Endothelial cell (in vitro differentiated cells): ENCODE results near the gene PTPN22. TPM values are rescaled to one million over a fixed set of nuclear protein-coding genes. Genes with fewer than 3 reads are reported as not detected.

Experiments
- DNase-seq: peaks from one replicate; pipeline ENCODE4 v3.0.0; 2021; ENCODE audit warnings: low spot score
- H3K27ac Mint-ChIP-seq: one replicate; pipeline ENCODE4 v1.8.0; 2021; ENCODE audit warnings: mixed read lengths, inconsistent platforms; ENCODE audit not compliant: unreplicated experiment
- H3K27me3 Mint-ChIP-seq: one replicate; pipeline ENCODE4 v1.8.0; 2021; ENCODE audit warnings: mild to moderate bottlenecking, moderate library complexity, mixed read lengths, inconsistent platforms; ENCODE audit not compliant: unreplicated experiment
- H3K36me3 Mint-ChIP-seq: one replicate; pipeline ENCODE4 v1.8.0; 2021; ENCODE audit warnings: mild to moderate bottlenecking, low read depth, mixed read lengths, inconsistent platforms; ENCODE audit not compliant: unreplicated experiment
- H3K4me1 Mint-ChIP-seq: one replicate; pipeline ENCODE4 v1.8.0; 2021; ENCODE audit warnings: mild to moderate bottlenecking, mixed read lengths, inconsistent platforms; ENCODE audit not compliant: unreplicated experiment
- H3K4me3 Mint-ChIP-seq: one replicate; pipeline ENCODE4 v1.8.0; 2021; ENCODE audit warnings: mild to moderate bottlenecking, mixed read lengths, inconsistent platforms; ENCODE audit not compliant: unreplicated experiment
- H3K9me3 Mint-ChIP-seq: one replicate; pipeline ENCODE4 v1.8.0; 2021; ENCODE audit warnings: mixed read lengths, inconsistent platforms; ENCODE audit not compliant: unreplicated experiment
- CTCF ChIP-seq: fragments of 200-600 bp; sonication (generic); IDR thresholded peaks from one replicate; pipeline ENCODE4 v1.5.0; 2021; ENCODE audit warnings: antibody characterized with exemption; ENCODE audit not compliant: unreplicated experiment
- total RNA-seq: library from RNA; stranded (reverse); fragmentation: NEBNext Ultra II Directional; extraction: Animal tissue kit (Norgen Biotek cat#: 25700); gene quantifications from one replicate; pipeline ENCODE4 v1.2.1, GENCODE V29; 2021; ENCODE audit not compliant: unreplicated experiment

PTPN22 gene
- total RNA-seq, 1 donor from 2014 or later = 0.87 TPM

GRCh38 chr1:113850127-113850796 is 21.2 kb downstream of the PTPN22 start:
- H3K36me3 Mint-ChIP-seq = no peaks in the 10 kb centered on the region
- H3K27me3 Mint-ChIP-seq = no peaks in the 10 kb centered on the region
- no peaks in the 10 kb centered on the region for H3K9me3 Mint-ChIP-seq
- no peak overlapping the region for H3K27ac Mint-ChIP-seq
- no peaks in the 10 kb centered on the region for H3K4me1 Mint-ChIP-seq
- H3K4me3 Mint-ChIP-seq = no peak overlapping the region
- TF ChIP-seq CTCF = no peak
- no peak for DNase-seq

GRCh38 chr1:113849072-113849471 is 22.4 kb downstream of the PTPN22 start:
- no peak overlapping the region for H3K27ac Mint-ChIP-seq
- no peak for TF ChIP-seq CTCF
- H3K36me3 Mint-ChIP-seq = no peaks in the 10 kb centered on the region
- no peaks in the 10 kb centered on the region for H3K27me3 Mint-ChIP-seq
- H3K4me1 Mint-ChIP-seq = no peaks in the 10 kb centered on the region
- no peak for DNase-seq
- H3K9me3 Mint-ChIP-seq = no peaks in the 10 kb centered on the region
- H3K4me3 Mint-ChIP-seq = no peak overlapping the region

GRCh38 chr1:113846391-113847035 is 25.0 kb downstream of the PTPN22 start:
- Mint-ChIP-seq H3K27ac (no peak overlapping the region), H3K4me3 (no peak overlapping the region), H3K36me3 (no peaks in the 10 kb centered on the region), H3K9me3 (no peaks in the 10 kb centered on the region), H3K27me3 (peaks cover 2% of the 10 kb centered on the region), H3K4me1 (no peaks in the 10 kb centered on the region)
- TF ChIP-seq CTCF = no peak
- no peak for DNase-seq

GRCh38 chr1:113836534-113836933 is 35.0 kb downstream of the PTPN22 start:
- H3K4me1 Mint-ChIP-seq = no peaks in the 10 kb centered on the region
- H3K4me3 Mint-ChIP-seq = no peak overlapping the region
- no peaks in the 10 kb centered on the region for H3K27me3 Mint-ChIP-seq
- TF ChIP-seq CTCF = no peak
- no peaks in the 10 kb centered on the region for H3K9me3 Mint-ChIP-seq
- no peaks in the 10 kb centered on the region for H3K36me3 Mint-ChIP-seq
- H3K27ac Mint-ChIP-seq = no peak overlapping the region
- no peak for DNase-seq

- H3K4me3 Mint-ChIP-seq = no peak overlapping the region
- H3K27ac Mint-ChIP-seq = no peak overlapping the region
- H3K9me3 Mint-ChIP-seq = no peaks in the 10 kb centered on the region
- no peak for DNase-seq
- peak; percentile 75 for TF ChIP-seq CTCF
- H3K4me1 Mint-ChIP-seq = no peaks in the 10 kb centered on the region
- H3K27me3 Mint-ChIP-seq = no peaks in the 10 kb centered on the region
- no peaks in the 10 kb centered on the region for H3K36me3 Mint-ChIP-seq
These were observed 35.7 kb downstream of the PTPN22 start for GRCh38 chr1:113835686-113836290.
